Fibroblast of skin of abdomen (primary cell): ENCODE results near the gene SSTR1.

Experiments
- DNase-seq: peaks from one replicate; pipeline ENCODE4 v3.0.0-alpha.2; 2013

The SSTR1 gene

GRCh38 chr14:38243696-38244240, 36.1 kb downstream of the SSTR1 start:
- DNase-seq, result no peak

GRCh38 chr14:38248321-38249028, 40.8 kb downstream of the SSTR1 start:
- no peak for DNase-seq

- peak; percentile 52 for DNase-seq
Observed at GRCh38 chr14:38250331-38250730, 42.6 kb downstream of the SSTR1 start.

DNA sequence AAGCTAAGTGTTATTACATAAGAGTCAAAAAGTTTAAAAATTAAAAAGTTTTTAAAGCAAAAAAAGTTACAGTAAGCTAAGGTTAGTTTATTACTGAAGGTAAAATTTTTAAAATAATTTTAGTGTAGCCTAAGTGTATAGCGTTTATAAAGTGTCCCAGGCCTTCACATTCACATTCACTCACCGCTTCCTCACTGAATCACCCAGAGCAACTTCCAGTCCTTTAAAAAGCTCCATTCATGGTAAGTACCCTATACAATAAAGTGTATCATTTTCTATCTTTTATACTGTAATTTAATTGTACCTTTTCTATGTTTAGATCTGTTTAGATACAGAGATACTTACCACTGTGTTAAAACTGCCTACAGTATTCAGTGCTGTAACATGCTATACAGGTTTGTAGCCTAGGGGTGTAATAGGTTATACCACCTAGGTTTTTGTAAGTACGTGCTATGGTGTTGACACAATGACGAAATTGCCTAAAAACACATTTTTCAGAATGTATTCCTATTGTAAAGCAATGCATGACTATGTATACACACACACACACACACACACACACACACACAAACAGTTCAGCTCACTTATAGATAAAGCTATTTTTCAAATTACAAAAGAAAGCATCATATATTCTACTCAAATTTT, 44.5 kb downstream of the SSTR1 start:
- DNase-seq, result no peak

GRCh38 chr14:38253676-38254075, 46.0 kb downstream of the SSTR1 start:
- DNase-seq, result no peak

GRCh38 chr14:38254571-38255407, 47.1 kb downstream of the SSTR1 start:
- peak; percentile 22 for DNase-seq

- DNase-seq, result peak; percentile 22
Observed at GRCh38 chr14:38255408-38255672, 47.6 kb downstream of the SSTR1 start.

GRCh38 chr14:38255673-38256532, 48.2 kb downstream of the SSTR1 start, which contains the start of gene CLEC14A:
CLEC14A (minus strand) TSS chr14:38256093; CDS start chr14:38256022, 71 bp downstream.
- peak; percentile 34 for DNase-seq

- peak; percentile 79 for DNase-seq
Observed at GRCh38 chr14:38256533-38256840, 48.8 kb downstream of the SSTR1 start.

DNA sequence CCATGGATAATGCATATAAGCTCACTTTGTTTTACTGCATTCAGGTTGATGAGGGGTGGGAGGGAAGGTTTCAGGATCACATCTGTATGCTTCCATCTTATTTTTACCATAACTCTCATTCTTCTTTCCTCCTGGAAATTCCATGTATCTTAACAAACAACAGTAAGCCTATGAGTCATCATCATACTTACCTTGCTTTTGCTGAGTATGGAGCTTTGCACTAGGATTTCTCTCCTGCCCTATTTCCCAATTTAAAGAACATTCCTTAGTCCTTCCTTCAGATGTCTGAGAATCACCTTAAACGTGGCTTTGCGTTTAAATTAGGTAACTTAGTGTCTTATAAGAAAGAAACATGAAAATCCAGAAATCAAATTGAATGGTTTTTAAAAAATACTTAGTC, 49.8 kb downstream of the SSTR1 start:
- peak; percentile 21 for DNase-seq

DNA sequence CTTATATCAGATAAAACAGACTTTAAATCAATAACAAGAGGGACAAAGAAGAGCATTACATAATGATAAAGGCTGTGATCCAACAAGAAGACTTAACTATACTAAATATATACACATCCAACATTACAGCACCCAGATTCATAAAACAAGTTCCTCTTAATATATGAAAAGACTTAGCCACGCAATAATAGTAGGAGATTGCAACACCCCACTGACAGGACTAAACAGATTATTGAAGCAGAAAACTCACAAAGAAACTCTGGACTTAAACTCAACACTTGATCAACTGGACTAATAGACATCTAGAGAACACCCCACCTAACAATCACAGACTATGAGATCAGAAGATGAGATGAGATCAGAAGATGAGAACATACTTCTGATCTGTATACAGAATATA, 53.9 kb downstream of the SSTR1 start:
- no peak for DNase-seq
